NCI-H2227 treated with DMSO at 0.1 percent for 48 hours (cell line): ENCODE measurements around the gene HORMAD2.

Experiments
- DNase-seq: peaks from one replicate; lab custom pipeline; 2025; lab: John Stamatoyannopoulos, UW

HORMAD2 gene

GRCh38 chr22:30169002-30169401, 88.7 kb downstream of the HORMAD2 start:
- no peak for DNase-seq

- no peak for DNase-seq
Measured at GRCh38 chr22:30170129-30170528, 89.9 kb downstream of the HORMAD2 start.

GRCh38 chr22:30171008-30171407, 90.7 kb downstream of the HORMAD2 start:
- no peak for DNase-seq

- no peak for DNase-seq
Measured at GRCh38 chr22:30175690-30176288, 95.5 kb downstream of the HORMAD2 start.

GRCh38 chr22:30176431-30176830, 96.2 kb downstream of the HORMAD2 start:
- DNase-seq: no peak

DNA sequence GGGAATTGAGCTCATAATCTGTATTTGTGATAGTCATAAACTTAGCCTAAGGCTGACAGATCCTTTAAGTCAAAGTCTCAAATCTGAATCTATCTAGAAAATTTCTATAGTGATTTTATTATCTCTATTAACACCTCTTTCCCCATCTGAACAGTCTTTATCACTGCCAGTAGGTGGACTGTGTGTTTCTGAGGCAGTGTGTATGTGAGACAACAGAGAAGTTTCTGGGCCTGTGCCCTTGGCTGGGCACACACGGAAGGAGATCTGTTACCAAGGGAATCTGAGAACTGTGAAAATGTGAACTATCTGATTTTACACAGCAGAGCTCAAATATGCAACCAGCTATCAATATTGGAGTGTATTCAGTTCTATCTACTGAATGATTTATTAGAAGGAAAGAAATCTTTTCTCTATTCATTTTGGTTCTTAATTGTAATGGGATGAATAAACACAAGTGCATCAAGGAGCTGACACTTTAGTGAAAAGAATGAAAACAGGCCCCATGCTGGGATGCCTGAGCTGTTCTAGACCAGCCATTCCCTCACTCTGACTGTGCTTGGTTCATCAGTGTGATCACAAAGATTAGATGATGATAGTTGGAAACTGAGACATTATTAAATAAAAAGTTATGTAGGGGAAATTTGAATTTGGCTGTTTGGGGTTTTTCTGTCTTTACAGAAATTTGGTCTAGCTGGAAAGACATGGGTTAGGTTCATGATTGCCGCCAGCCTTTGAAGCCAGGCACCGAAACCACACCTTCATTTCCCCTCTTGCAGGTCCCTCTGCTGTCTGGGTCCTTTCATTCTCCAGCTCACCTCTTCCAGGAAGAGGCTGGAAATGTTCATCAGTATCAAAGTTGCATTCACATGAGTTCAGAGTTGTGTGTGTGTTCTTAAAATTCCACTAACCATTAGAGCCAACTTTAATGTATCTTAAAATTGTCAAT, 98.2 kb downstream of the HORMAD2 start:
- DNase-seq: no peak

DNA sequence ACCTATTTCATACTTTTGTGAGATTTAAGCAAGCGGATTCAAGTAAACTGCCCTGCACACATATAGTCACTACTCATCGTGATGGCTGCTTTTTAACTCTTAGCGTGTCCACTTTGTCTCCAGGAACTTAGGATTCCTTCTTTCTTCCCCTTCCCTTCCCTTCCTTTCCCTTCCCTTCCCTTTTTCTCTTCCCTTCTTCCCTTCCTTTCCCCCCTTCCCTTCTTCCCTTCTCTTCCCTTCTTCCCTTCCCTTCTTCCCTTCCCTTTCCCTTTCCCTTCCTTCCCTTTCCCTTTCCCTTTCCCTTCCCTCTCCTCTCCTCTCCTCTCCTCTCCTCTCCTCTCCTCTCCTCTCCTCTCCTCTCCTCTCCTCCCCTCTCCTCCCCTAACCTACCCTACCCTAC, 100.4 kb downstream of the HORMAD2 start:
- DNase-seq: no peak

DNA sequence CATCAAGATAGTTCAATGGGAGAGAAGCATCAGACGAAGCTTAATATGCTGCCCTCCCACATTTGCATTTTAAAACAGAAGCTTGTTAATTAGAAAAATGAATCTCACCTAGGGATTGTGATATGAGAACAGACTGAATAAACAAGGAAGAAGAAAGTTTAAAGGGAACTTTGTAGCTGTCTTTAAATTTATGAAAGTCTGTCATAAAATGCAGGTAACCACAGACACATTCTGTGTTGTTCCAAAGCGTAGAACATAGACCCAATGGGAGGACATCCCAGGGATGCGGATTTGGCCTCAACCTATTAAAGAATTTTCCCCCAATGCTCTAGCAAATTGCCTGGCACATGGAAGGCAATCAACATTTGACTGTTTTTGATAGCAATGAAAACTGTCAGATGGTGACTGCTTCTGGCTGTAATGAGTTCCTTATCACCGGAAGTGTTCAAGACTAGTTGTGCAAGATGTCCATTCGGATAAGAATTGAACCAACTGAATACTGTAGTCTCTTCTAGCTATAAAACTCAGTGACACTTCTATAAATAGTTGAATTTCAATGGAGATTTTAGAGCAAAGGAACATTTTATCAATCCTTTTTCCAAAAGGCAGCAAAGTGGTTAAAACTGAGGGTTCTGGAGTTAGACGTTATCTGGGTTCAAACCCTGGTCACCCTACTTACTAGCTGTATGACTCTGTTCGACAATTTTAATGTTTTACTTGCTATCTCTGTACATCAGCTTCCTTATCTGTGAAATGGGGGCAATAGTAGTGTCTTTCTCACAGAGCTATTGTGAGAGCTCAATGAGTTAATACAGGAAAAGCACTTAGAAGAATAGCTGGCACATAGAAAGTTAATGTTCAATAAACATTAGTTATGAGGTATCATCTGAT, 101.4 kb downstream of the HORMAD2 start:
- no peak for DNase-seq

GRCh38 chr22:30182350-30182745, 102.1 kb downstream of the HORMAD2 start:
- no peak for DNase-seq

DNA sequence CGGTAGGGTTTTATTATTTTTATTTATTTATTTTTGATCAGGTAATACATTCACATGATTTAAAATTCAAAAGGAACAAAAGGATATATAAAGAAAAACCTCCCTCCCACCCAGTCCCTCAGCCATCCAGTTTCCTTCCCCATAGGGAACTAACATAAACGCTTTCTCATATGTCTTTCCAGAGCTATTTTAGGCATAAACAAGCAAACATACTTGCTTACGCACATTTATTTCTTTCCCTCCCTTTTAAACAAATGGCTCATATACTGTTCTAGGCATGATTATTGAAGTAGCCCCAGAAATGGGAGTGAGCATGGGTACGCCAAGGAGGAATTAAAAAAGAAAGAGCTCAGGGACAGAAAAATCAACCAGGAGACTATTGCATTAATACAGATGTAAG, 102.6 kb downstream of the HORMAD2 start:
- no peak for DNase-seq

DNA sequence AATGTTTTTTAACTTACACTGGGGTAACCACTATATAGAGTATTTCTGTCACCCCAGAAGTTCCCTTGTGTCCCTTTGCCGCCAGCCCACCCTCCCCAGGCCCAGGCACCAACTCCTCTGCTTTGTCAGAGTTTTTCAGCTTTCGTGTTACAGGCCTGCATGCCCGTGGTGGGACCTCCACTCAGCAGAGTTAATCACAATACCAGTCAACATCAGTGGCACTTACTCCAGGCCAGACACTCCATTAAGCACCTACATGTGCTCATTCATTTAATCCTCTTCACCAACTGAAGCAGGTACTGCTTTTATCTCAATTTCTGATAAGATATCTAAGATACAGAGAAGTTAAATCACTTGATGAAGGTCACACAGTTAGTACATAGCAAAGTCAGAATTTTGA, 103.0 kb downstream of the HORMAD2 start:
- no peak for DNase-seq

DNA sequence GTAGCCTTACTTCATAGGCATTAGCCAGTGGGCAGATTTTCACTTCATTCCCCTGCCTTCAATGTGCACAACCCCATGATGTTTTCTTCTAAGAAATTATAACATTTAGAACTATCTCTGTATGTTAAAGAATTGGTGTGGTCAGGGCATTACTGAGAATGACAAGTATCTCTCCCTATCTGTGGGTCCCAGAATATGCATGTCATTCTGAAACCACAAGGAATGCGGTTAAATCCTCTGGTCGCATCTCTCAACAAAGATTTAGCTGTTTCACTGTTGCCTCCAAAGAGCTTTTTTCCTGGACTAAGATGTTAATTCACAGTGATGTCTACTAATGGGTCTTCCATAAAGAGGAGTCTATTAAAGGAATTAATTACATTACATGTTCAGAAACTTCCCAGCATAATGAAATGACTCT, 103.6 kb downstream of the HORMAD2 start:
- DNase-seq: no peak

GRCh38 chr22:30185129-30185528, 104.9 kb downstream of the HORMAD2 start:
- no peak for DNase-seq

DNA sequence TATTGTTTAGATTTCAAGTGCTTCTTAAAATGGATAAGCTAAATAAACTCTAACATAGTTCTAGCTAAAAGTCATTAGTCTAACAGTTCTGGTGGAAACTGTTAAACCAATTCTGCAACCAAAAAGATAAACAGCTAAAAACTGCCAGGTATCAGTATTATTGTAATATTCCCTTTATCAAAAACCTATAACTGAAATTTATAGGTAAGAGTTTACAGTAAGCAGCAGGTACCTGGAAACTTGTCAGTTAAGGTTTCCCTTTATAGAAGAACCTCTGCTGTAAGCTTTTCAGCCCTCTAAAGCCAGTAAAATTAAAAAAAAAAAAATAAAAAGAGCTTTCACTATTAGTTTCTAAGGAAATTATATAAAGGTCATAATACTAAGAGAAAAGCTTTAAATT, 105.3 kb downstream of the HORMAD2 start:
- no peak for DNase-seq

DNA sequence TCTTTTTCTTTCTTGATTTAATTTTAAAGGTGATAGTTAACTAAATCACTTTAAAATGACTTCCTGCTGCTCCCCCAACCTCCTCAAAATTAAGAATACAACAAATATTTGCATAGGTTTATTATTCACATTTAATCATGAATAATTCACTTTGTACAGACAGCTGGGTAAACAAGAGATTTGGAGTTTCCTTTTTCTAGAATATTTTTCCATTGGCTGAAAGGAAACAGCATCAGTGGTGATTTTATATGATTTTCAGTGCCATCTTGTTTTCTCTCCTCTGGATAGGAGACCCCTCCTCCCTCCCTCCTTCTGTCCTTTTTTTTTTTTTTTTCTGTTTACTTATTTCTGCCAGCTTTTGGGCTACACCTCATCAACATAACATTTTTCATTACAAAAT, 105.8 kb downstream of the HORMAD2 start:
- DNase-seq: no peak

DNA sequence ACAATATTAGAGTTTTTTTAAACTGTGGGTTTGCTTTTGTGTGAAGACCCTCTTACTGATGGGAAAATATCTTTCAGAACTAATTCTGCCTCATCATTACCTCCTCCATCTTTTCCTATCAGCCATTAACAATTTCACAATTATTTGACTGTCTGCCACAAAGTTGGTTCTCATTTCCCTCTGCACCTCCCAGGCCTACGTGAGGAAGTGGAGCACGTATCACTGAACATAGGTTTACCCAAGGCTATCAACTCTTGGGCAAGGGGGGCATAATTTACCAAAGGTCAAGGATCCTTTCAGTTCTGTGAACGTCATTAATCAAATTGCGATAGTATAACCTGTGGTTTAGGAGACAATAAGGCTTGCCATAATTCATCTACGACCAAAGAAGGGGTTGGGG, 106.2 kb downstream of the HORMAD2 start:
- DNase-seq: no peak

DNA sequence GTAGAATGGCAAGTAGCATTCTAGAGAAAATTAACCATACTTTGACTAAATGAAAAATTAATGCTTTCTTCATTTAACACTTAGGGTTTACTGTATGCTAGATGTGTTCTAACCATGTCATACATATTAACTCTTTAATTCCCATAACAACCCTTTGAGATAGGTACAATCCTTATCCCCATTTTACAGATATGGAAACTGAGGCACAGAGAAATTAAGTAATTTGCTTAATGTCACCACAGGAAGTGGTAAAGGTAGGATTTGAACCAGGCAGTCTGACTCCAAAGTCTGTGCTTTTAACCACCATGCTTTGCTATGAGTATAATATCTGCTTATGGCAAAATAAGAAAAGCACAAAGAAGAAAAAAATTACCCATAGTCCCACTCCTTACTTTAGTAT, 106.8 kb downstream of the HORMAD2 start:
- no peak for DNase-seq

DNA sequence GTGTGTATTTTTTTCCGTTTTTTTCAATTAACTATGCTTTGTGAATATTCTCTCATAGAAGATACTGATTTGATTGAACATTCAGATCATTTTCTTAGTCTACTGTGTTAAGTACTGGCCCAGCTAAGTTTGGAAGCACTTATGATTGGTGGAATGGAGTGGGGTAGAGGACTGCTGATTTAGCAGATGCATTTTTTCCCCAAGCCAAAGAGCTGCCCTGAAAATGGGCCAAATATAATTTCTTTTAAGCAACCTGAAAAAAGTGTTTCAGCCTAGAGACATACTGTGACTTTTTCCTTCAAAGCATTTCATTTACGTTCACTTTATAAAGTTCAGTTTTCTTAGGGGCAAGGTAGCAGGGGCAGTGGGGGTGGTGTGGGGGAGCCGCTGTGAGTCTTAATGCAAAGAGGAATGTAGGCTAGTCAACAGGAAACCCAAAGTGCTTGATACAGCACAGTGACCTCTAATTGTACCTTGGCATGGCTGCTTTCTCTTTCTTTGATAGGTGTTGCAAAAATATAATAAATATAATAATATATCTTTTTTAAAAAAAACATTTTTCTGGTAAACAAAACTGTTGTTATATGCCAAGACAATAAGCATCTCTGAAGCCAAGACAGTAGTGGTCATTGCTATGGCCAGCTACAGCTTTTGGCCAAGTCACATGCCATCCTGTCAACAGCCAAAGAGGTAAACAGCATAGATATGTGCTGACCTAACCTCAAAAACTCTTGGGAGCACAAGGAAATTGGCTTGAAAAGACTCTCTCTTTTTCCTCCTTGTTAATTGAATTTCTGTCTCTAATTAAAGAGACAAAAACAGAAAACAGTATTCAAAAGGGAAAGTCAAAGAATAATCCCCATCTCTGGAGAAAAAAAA, 107.5 kb downstream of the HORMAD2 start:
- DNase-seq: no peak

- no peak for DNase-seq
Measured at GRCh38 chr22:30188911-30189310, 108.6 kb downstream of the HORMAD2 start.

DNA sequence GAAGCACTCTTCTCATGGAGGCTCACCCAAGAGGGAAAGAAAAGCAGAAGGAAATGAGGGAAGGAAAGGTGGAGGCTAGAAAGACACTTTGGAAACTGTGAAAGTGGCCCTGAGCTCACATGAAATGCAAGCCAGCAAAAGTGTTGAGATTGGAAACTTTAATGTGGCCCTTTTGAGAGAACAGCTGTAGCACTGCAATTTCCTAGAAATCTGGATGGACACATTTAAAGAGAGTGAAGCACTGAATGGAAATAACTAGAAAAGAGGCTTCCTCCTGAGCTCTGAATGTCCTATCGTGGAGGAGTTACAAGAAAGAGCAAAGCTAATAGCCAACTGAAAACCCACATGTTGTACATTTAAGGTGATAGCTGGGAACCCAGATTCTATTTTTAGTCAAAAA, 110.3 kb downstream of the HORMAD2 start:
- DNase-seq: no peak

- no peak for DNase-seq
Measured at GRCh38 chr22:30191040-30191701, 110.9 kb downstream of the HORMAD2 start.
